Measurements from ENCODE around the gene SLC6A13.

DNA sequence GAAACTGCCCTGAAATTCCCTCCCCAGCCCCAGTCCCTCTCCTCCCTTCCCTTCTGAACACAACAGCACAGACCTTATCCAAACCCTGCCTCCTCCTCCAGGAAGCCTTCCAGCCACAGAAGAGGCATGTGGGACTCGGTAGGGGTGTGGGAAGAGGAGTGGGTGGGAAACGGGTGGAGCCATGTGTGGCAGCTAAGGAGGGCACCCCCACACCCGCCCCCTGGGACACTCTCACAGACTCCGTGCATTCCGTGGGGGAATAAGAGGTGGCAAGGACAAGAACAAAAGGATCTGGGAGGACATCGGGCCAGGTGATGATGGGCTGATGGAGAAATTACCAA, 73.0 kb downstream of the SLC6A13 start:
- TF ChIP-seq, protein P1, sequence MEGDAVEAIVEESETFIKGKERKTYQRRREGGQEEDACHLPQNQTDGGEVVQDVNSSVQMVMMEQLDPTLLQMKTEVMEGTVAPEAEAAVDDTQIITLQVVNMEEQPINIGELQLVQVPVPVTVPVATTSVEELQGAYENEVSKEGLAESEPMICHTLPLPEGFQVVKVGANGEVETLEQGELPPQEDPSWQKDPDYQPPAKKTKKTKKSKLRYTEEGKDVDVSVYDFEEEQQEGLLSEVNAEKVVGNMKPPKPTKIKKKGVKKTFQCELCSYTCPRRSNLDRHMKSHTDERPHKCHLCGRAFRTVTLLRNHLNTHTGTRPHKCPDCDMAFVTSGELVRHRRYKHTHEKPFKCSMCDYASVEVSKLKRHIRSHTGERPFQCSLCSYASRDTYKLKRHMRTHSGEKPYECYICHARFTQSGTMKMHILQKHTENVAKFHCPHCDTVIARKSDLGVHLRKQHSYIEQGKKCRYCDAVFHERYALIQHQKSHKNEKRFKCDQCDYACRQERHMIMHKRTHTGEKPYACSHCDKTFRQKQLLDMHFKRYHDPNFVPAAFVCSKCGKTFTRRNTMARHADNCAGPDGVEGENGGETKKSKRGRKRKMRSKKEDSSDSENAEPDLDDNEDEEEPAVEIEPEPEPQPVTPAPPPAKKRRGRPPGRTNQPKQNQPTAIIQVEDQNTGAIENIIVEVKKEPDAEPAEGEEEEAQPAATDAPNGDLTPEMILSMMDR (IDR thresholded peaks at IDR 0.05), result no peak
- TF ChIP-seq POLR2A (IDR thresholded peaks at IDR 0.05), result no peak
